GM12891 (cell line): Measurements from ENCODE around the gene VWF.

Experiments
- PAX5 ChIP-seq: IDR thresholded peaks from 2 replicates; pipeline ENCODE4 v1.6.1; 2011; ENCODE audit warnings: low read length, moderate library complexity, mild to moderate bottlenecking; ENCODE audit not compliant: insufficient read depth, severe bottlenecking
- POLR2A ChIP-seq: IDR thresholded peaks from 2 replicates; pipeline ENCODE4 v1.6.1; 2011; ENCODE audit warnings: low read depth, low read length, control low read depth
- POLR2AphosphoS5 ChIP-seq: IDR thresholded peaks from 2 replicates; pipeline ENCODE4 v1.6.1; 2011; ENCODE audit warnings: low read depth, low read length, control low read depth
- POU2F2 ChIP-seq: IDR thresholded peaks from 2 replicates; pipeline ENCODE4 v1.6.1; 2011; ENCODE audit warnings: low read depth, mild to moderate bottlenecking, control low read depth, low read length, moderate library complexity
- SPI1 ChIP-seq: IDR thresholded peaks from 2 replicates; pipeline ENCODE4 v1.6.1; 2011; ENCODE audit warnings: low read depth, low read length, control low read depth
- TAF1 ChIP-seq: IDR thresholded peaks from 2 replicates; pipeline ENCODE4 v1.6.1; 2011; ENCODE audit warnings: low read depth, low read length, control low read depth

DNA sequence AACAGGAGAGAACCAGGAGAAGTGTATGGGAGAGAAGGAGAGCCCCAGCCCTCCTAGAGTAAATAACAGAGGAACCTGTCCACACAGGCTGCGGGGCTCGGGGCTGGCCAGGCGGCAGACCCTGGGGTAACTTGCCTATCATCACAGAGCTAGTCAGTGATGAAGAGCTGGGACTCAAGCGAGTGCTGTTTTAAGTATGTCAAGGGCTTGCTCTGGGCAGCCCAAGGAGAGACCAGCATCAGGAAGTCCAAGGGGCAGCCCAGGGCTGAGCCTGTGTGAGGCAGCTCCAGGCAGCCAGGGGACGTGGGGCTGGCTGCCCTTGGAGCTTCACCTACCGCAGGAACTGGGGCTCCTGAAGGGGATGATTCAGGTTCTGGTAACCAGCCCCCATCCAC, 10.0 kb downstream of the VWF start:
- no peak for TF ChIP-seq TAF1
- no peak for TF ChIP-seq POLR2A
- TF ChIP-seq POLR2AphosphoS5, result no peak
- no peak for TF ChIP-seq POU2F2
- TF ChIP-seq SPI1, result no peak
- no peak for TF ChIP-seq PAX5
